Transverse colon (tissue), 4 donors: ENCODE data around the gene USP6NL.

Experiments used
- EP300 ChIP-seq: sonication (generic); formaldehyde crosslinking; IDR thresholded peaks from one replicate; pipeline ENCODE4 v1.6.1; 2017; ENCODE audit warnings: antibody characterized with exemption, low read depth
- POLR2A ChIP-seq: fragments of 450-650 bp; IDR thresholded peaks from one replicate; pipeline ENCODE4 v1.6.1; 2016; ENCODE audit warnings: antibody characterized with exemption, mild to moderate bottlenecking, moderate library complexity
- POLR2AphosphoS5 ChIP-seq, 3 donors: sonication (generic); formaldehyde crosslinking; IDR thresholded peaks; one replicate each; pipeline ENCODE4 v1.6.1; 2016; ENCODE audit warnings: antibody characterized with exemption in 3 of 3
- TF ChIP-seq, protein P1 (sequence below), 5 experiments: fragments of 200-600 bp in 3 of 5; fragments of 450-650 bp in 2 of 5; sonication (generic) in 3 of 5; IDR thresholded peaks; 1 replicate in 2 of 5; 2 replicates in 3 of 5; pipeline ENCODE4 v1.5.1; 2016 to 2017; ENCODE audit warnings: antibody characterized with exemption in 5 of 5, inconsistent platforms in 3 of 5, mild to moderate bottlenecking in 2 of 5, moderate library complexity in 1 of 5

DNA sequence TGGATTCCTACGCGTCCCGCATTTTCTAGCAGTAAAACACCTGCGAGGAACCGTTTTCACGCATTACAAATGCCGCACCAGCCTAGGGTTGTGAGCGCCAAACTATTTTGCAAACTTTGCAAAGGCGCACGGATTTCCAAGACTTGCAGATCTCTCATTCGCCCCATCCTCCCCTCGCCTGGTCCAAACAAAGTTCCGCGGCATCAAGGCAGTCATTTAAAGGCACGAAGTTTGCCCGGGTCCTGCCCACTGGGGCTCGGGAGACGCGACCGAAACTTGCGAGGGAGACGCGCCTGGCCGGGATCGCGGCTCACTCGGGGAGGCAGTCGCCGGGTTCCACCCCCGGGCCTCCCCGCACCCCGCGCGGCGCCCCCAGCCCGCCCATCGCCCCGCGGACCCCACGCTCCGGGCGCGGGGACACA lies 613 bp downstream of the USP6NL start:
- TF ChIP-seq POLR2AphosphoS5 (IDR thresholded peaks at IDR 0.05) (no peak), POLR2A (no peak), EP300 (no peak)
- TF ChIP-seq, protein P1, sequence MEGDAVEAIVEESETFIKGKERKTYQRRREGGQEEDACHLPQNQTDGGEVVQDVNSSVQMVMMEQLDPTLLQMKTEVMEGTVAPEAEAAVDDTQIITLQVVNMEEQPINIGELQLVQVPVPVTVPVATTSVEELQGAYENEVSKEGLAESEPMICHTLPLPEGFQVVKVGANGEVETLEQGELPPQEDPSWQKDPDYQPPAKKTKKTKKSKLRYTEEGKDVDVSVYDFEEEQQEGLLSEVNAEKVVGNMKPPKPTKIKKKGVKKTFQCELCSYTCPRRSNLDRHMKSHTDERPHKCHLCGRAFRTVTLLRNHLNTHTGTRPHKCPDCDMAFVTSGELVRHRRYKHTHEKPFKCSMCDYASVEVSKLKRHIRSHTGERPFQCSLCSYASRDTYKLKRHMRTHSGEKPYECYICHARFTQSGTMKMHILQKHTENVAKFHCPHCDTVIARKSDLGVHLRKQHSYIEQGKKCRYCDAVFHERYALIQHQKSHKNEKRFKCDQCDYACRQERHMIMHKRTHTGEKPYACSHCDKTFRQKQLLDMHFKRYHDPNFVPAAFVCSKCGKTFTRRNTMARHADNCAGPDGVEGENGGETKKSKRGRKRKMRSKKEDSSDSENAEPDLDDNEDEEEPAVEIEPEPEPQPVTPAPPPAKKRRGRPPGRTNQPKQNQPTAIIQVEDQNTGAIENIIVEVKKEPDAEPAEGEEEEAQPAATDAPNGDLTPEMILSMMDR (IDR thresholded peaks at IDR 0.05) = no peak
